Activated CD8-positive, alpha-beta memory T cell treated with anti-CD3 and anti-CD28 coated beads for 4 hours (primary cell): ENCODE measurements around the gene DGUOK.

Experiments
- DNase-seq, 2 donors: peaks; one replicate each; pipeline ENCODE4 v3.0.0-alpha.2; 2020; ENCODE audit warnings: low read depth in 2 of 2

The DGUOK gene

GRCh38 chr2:73997813-73998212 is 71.1 kb downstream of the DGUOK start:
- no peak for DNase-seq

DNA sequence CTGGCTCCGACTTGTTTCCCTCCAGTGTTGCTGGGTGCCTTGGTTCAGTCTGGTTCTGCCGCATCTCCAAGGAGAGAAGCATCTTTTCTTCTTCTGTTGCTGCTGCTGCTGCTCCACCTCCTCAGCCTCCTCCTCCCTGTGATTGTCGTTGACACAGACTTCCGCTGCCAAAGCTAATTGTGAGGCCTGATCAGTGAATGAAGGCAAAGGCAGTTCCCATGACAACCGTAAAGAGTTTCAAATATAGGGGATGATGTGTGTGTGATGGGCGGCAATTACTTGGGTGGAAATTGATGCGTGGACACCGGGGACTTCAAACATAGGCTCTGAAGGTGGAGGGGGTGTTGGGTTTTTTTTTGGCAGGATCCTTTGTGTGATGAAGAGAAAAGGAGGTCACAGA is 71.8 kb downstream of the DGUOK start:
- DNase-seq, result no peak

GRCh38 chr2:73998933-73999332 is 72.3 kb downstream of the DGUOK start:
- no peak for DNase-seq

DNA sequence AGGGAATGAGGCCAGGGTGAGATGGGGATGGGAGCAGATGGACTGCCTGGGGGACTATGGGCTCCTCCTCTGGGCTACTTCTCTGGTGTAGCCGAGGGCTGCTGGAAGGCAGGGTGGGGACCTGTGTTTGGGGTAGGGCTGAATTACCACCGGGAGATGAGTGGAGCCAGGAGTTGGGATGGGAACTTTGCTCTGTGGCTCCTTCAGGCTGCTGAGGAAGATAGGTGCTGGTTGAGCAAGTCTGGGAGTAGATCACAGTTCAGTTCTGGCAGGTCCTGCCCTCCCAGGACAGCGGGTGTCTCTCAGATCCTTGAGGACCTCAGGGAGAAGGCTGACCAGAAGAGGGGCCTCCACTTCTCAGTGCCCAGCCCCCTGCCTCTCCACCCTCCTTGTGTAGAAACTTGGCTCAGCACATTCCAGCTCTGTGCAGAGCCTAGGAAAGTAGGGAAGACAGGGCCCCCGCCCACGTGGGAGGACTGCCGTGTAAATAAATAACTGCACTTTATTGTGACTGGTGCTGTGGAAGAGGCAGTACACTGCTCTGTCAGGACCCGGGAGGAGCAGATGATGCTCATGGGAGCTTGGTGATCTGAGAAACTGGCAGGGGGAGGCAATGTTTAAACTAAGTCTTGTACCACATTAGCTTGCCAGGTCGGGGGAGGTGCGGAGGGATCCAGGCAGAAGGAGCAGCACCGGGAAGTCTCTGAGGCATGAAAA is 73.4 kb downstream of the DGUOK start:
- no peak for DNase-seq

GRCh38 chr2:74000666-74001065 is 74.0 kb downstream of the DGUOK start:
- no peak for DNase-seq

- DNase-seq, result no peak
Measured at GRCh38 chr2:74001121-74001520, 74.4 kb downstream of the DGUOK start.

GRCh38 chr2:74001781-74002504 is 75.3 kb downstream of the DGUOK start:
- no peak for DNase-seq

- peak; percentile 48 to 54 for DNase-seq
Measured at GRCh38 chr2:74002505-74003421, 76.1 kb downstream of the DGUOK start.

DNA sequence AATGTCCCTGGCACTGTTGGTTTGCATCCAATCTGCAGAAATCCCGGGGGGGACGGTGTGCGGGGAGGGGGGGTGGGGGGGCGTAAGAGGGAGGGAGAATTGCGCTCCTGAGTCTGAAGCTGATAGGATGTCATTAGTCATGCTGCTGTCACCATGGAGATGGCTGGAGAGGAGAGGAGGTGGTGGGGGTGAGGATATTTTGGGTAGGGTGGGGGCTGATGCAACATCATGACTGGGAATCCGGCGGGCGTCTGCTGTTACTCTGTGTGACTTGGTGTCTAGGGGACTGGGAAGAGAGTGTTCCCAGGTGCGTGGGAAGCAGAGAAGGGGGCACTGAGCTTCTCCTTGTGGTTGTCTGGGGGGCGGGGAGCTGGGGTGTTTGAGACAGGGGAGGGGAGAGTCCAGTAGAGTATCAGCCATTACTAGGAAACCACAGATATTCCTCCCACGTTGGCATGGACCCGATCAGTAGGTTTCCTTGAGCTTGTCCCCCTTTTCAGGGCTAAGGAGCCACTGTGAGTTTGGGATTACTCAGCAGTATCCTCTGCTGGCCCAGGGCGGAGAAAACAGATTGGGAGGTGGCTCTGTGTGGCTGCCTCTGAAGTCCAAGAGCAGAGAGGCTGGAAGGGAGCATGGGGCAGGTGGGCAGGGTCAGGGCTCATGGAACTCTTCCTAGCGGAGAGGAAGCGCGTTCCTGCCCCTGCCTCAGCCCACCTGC is 77.0 kb downstream of the DGUOK start:
- no peak for DNase-seq

GRCh38 chr2:74004212-74005182 is 77.8 kb downstream of the DGUOK start:
- DNase-seq, result no peak

DNA sequence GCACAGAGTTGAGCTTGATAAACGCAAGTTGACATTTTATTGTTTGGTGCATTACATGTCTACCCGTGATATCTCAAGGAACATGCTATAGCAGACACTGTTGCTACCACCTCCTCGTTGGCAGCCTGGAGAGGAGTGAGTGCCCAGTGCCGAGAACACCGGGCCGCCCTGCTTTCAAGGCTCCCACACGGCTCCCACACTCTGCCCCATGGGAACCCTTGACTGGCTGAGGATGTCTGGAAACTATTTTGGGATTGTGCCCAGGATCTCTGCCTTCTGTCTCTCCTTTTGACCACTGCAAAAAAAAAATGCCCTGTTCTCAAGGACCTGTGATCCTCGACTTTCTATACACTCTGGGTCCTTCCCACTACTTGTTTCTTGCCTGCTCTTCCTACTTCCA is 79.1 kb downstream of the DGUOK start:
- DNase-seq, result no peak

GRCh38 chr2:74006459-74006858 is 79.8 kb downstream of the DGUOK start:
- no peak for DNase-seq

DNA sequence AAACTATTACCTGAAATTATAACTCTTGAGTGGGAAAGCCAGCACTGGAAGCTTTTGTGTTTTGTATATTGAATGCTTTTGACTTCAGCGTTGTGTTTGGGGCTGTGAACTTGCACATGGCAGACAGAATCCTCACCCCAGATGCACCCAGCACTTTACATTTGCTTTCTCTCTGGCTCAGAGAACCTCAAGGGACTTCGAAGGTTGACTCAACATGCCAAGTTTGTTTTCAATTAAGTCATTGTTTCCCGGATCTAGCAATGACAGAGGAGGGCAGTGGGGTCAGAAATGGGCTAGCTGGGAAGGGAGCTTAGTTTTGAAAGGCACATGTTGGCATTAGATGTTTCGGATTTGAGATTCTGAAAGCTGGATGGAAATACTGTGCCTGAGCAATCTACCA is 80.4 kb downstream of the DGUOK start:
- DNase-seq, result no peak

GRCh38 chr2:74007711-74008110 is 81.0 kb downstream of the DGUOK start:
- no peak for DNase-seq
